RWPE1 (cell line): Measurements from ENCODE around the gene CHIC2.

Experiments
- CTCF ChIA-PET: fragments of 350-600 bp; sonication (Branson Sonifier 250); formaldehyde crosslinking; extraction: SDS; loops from one replicate; lab custom pipeline; 2021; lab: Yijun Ruan, JAX
- POLR2A ChIA-PET: fragments of 400-600 bp; formaldehyde crosslinking; extraction: SDS; loops from one replicate; lab custom pipeline; 2020; ENCODE audit warnings: antibody characterized with exemption; ENCODE audit not compliant: low non-redundant PET; lab: Yijun Ruan, JAX
- DNase-seq: peaks from one replicate; pipeline ENCODE4 v3.0.0; 2012; ENCODE audit warnings: low spot score
- H3K27ac ChIP-seq: fragments of 450-650 bp; 2 replicates; pipeline ENCODE4 v1.5.1; 2017
- TF ChIP-seq, protein P1 (sequence below): fragments of 450-650 bp; conservative IDR thresholded peaks from 2 replicates; pipeline ENCODE4 v1.5.1; 2017; ENCODE audit warnings: low read depth, mild to moderate bottlenecking

Gene CHIC2

DNA sequence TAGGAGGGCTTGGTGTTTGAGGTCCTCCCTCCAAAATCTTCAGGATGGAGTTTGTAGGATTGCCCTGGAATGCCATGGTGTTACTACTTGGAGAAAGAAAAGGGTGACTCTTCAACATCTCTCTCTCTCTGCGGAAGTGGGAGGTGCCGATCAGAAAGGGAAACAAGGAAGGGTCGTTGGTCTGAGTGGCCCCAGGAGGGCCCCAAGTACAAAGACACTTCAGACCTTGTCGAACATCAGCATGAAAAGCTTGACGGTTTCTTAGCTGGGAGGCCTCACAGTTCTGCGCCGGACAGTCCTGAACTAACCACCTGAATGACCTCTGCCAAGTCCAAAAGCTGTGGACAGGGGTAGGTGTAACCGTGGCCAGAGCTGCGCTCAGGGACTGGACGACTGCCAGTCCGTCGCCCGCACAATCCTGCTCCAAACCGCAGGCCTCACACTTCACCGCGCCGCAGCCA is 34.9 kb upstream of the CHIC2 start:
- DNase-seq = no peak
- TF ChIP-seq, protein P1, sequence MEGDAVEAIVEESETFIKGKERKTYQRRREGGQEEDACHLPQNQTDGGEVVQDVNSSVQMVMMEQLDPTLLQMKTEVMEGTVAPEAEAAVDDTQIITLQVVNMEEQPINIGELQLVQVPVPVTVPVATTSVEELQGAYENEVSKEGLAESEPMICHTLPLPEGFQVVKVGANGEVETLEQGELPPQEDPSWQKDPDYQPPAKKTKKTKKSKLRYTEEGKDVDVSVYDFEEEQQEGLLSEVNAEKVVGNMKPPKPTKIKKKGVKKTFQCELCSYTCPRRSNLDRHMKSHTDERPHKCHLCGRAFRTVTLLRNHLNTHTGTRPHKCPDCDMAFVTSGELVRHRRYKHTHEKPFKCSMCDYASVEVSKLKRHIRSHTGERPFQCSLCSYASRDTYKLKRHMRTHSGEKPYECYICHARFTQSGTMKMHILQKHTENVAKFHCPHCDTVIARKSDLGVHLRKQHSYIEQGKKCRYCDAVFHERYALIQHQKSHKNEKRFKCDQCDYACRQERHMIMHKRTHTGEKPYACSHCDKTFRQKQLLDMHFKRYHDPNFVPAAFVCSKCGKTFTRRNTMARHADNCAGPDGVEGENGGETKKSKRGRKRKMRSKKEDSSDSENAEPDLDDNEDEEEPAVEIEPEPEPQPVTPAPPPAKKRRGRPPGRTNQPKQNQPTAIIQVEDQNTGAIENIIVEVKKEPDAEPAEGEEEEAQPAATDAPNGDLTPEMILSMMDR = no peak
- no peak overlapping the region for H3K27ac ChIP-seq
- ChIA-PET POLR2A (no interaction called here), CTCF (no interaction called here)

DNA sequence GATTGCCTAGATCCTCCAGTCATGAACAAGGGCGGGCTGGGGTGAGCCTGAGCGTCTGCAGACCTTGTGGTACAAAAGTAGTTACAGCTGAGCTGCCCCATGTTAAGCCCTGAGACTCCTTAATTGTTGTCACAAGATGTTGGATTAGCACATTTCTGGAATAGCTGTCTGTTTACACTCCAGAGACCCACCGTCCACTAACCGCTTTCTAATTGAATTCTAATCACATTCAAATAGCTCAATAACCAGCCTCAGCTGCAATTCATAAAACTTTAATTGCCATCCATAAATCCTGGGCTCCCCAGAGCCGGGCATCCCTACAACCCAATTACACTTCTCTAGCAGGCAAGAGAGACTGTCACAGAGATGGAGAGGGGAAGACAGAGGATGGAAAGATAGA is 34.0 kb upstream of the CHIC2 start:
- CTCF ChIA-PET = no interaction called here

DNA sequence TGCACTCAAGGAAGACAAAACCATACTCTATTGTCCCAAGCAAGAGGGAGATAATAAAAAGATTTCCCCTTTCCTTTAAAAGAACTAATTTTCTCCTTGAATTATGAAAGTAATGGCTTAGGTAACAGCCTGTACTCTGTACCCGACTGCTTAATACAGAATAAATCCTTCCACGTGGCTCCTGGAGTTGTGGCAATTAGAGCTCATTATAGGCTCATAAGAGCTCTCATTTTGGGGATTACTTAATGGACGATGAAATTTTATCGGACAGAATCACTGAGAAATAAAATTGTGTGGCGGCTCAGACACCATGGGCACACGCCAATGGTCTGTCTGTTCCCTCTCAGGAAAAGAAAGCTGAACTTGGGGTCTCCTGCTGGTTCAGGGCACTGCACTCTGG is 32.7 kb upstream of the CHIC2 start:
- TF ChIP-seq, protein P1 = no peak
- no peak for DNase-seq
- CTCF ChIA-PET = no interaction called here
- no peak overlapping the region for H3K27ac ChIP-seq
- POLR2A ChIA-PET = no interaction called here

More for the DNA sequence above, 34.0 kb upstream of the CHIC2 start:
- TF ChIP-seq, protein P1 = no peak
- POLR2A ChIA-PET = no interaction called here
- H3K27ac ChIP-seq = no peak overlapping the region
- no peak for DNase-seq

DNA sequence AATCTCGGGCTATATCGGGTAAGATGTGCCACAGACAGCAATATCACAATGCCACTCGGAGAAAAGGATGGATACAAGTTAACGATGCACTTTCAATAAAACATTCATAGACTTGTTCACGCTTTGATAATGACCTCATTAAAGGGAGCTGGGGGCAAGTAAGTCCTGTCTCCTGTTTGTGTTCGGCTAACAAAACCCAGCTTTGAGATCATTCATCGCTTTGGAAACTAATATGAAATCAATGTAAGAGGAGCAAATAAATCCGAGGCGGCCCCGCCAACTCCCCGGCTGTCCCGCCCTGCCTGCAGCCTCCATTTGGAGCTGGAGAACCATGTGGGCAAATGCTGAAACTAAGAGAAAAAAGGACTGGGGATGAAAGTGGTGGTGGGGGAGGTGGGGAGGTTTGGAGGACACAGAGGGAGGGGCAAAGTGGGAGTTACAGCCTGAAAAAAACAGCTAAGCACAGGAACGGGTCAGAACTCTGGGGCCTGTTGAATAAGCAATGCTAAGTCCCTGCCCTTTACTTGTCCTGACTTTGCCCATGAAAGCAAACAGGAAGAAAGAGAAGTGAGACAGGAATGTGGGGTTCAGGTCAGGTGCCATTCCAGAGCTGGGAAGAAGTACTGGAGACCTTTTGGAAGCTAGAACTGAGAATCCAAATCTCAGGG is 32.0 kb upstream of the CHIC2 start:
- H3K27ac ChIP-seq = no peak overlapping the region
- TF ChIP-seq, protein P1 = no peak
- ChIA-PET POLR2A (no interaction called here), CTCF (interaction anchor here (0.8 kb wide), 1 partner anchor 188 kb away, joined by 3 read pairs; no protein-coding TSS in a partner anchor)
- no peak for DNase-seq

DNA sequence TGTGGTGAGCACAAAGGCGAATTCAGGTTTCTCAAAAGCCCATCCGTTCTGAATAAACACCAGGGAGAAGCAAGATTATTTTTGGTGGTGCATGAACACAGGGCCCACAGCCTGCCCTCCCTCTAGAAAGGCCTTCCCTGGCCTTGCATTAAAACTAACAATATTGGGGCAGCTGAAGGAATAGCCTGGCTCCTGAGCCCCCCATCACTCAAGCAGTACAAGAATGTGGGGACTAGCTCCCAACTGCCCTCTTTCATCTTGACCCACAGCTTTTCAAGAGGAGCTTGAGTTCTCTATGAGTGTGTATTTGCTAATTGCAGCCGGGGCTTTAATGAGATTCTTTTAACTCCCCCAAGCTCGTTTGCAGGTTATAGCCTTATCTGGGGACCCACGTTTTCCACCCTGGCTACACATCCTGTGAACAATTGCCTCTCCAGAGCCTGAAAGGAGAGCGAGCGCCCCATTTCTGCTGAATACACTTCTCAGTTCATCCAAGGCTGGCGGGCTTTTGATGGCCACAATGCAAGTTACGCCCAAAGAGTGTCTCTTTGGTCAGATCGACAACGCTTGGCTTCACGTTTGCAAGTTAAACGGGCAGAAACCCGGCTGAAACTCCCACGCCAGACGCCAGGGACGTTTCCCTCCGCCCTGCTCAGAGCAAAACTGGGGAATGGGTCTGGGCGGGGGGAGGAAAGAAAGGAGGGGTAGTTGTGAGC is 30.9 kb upstream of the CHIC2 start:
- POLR2A ChIA-PET = no interaction called here
- CTCF ChIA-PET = interaction anchor here (0.8 kb wide), 1 partner anchor 186 kb away, joined by 3 read pairs; no protein-coding TSS in a partner anchor
- TF ChIP-seq, protein P1 = no peak
- no peak for DNase-seq
- no peak overlapping the region for H3K27ac ChIP-seq

DNA sequence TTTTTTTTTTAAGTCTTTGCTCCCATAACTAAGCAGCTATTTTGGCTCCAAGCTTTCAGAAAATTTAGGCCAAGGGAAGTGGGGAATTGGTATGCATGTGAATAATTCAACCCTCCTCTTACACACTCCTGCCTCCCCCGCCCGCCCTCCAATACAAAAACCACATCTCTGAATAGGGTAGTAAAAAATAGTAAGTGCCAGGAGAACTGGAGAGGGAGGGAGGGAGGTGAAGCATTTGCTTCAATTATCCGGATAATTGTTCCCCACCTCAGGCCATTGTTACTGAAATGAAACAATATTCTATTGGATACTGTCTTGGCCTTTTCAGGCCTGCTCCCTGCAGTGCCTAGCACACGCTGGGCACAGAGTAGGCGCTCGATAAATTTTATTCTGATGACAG is 30.0 kb upstream of the CHIC2 start:
- POLR2A ChIA-PET = no interaction called here
- no peak overlapping the region for H3K27ac ChIP-seq
- CTCF ChIA-PET = no interaction called here
- DNase-seq = no peak
- TF ChIP-seq, protein P1 = no peak
